ENCODE results near the gene GNPDA1.

DNA sequence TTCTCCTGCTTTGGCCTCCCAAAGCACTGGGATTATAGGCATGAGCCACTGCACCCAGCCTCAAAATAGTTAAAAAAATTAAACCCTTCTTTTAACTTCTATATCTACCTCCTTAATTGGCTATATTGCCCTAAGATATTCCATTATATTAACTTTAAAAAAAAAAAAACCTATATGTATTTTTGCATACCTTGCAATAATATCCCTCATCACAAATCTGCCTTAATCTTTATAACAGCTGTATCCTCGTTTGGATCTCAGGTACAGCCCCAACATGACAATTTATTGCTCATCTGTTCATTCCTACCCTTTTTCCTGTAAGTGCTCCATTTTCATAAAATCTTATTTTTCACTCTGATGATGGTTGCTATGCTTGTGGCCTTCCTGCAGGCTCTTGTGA, 12.7 kb downstream of the GNPDA1 start:
- TF ChIP-seq POLR2A (IDR thresholded peaks at IDR 0.05), result no peak
- TF ChIP-seq, protein P1, sequence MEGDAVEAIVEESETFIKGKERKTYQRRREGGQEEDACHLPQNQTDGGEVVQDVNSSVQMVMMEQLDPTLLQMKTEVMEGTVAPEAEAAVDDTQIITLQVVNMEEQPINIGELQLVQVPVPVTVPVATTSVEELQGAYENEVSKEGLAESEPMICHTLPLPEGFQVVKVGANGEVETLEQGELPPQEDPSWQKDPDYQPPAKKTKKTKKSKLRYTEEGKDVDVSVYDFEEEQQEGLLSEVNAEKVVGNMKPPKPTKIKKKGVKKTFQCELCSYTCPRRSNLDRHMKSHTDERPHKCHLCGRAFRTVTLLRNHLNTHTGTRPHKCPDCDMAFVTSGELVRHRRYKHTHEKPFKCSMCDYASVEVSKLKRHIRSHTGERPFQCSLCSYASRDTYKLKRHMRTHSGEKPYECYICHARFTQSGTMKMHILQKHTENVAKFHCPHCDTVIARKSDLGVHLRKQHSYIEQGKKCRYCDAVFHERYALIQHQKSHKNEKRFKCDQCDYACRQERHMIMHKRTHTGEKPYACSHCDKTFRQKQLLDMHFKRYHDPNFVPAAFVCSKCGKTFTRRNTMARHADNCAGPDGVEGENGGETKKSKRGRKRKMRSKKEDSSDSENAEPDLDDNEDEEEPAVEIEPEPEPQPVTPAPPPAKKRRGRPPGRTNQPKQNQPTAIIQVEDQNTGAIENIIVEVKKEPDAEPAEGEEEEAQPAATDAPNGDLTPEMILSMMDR (IDR thresholded peaks at IDR 0.05), result no peak
